Measurements from ENCODE around the gene CRISPLD2.

The CRISPLD2 gene

GRCh38 chr16:84821179-84821578, 1.4 kb downstream of the CRISPLD2 start:
- Histone ChIP-seq H3K4me3 (ENCODE audit: insufficient read depth, low read depth, low read length) (no peak overlapping the region), H3K9me3 (ENCODE audit: control insufficient read depth, low read length) (no peaks in the 10 kb centered on the region), H3K36me3 (ENCODE audit: control insufficient read depth, insufficient read depth, low read length) (no peaks in the 10 kb centered on the region), H3K4me1 (ENCODE audit: control insufficient read depth, insufficient read depth, low read length) (no peaks in the 10 kb centered on the region), H3K27ac (ENCODE audit: insufficient read depth, low read depth, low read length, poor library complexity, severe bottlenecking) (no peak overlapping the region), H3K27me3 (ENCODE audit: control insufficient read depth, insufficient read depth, low read length, poor library complexity, severe bottlenecking) (peaks cover 49% of the 10 kb centered on the region)
- WGBS, 2 experiments: 96% methylated on average over 9 of the region's 9 CpGs

GRCh38 chr16:84821728-84822689, 2.2 kb downstream of the CRISPLD2 start:
- no peak overlapping the region for H3K4me3 ChIP-seq (ENCODE audit: insufficient read depth, low read depth, low read length)
- H3K36me3 ChIP-seq (ENCODE audit: control insufficient read depth, insufficient read depth, low read length): no peaks in the 10 kb centered on the region
- H3K27me3 ChIP-seq (ENCODE audit: control insufficient read depth, insufficient read depth, low read length, poor library complexity, severe bottlenecking): peaks cover 49% of the 10 kb centered on the region
- no peaks in the 10 kb centered on the region for H3K9me3 ChIP-seq (ENCODE audit: control insufficient read depth, low read length)
- peaks cover 4% of the 10 kb centered on the region for H3K4me1 ChIP-seq (ENCODE audit: control insufficient read depth, insufficient read depth, low read length)
- 84% methylated on average over 13 of the region's 13 CpGs for WGBS, 2 experiments
- H3K27ac ChIP-seq (ENCODE audit: insufficient read depth, low read depth, low read length, poor library complexity, severe bottlenecking): no peak overlapping the region

GRCh38 chr16:84822990-84823389, 3.2 kb downstream of the CRISPLD2 start:
- Histone ChIP-seq H3K4me3 (ENCODE audit: insufficient read depth, low read depth, low read length) (no peak overlapping the region), H3K27me3 (ENCODE audit: control insufficient read depth, insufficient read depth, low read length, poor library complexity, severe bottlenecking) (peaks cover 46% of the 10 kb centered on the region)
- WGBS, 2 experiments: 92 to 93% methylated on average over 6 of the region's 6 CpGs

GRCh38 chr16:84823484-84823883, 3.7 kb downstream of the CRISPLD2 start:
- Histone ChIP-seq H3K27ac (ENCODE audit: insufficient read depth, low read depth, low read length, poor library complexity, severe bottlenecking) (no peak overlapping the region), H3K9me3 (ENCODE audit: control insufficient read depth, low read length) (no peaks in the 10 kb centered on the region), H3K36me3 (ENCODE audit: control insufficient read depth, insufficient read depth, low read length) (no peaks in the 10 kb centered on the region), H3K4me3 (ENCODE audit: insufficient read depth, low read depth, low read length) (no peak overlapping the region), H3K27me3 (ENCODE audit: control insufficient read depth, insufficient read depth, low read length, poor library complexity, severe bottlenecking) (peaks cover 41% of the 10 kb centered on the region), H3K4me1 (ENCODE audit: control insufficient read depth, insufficient read depth, low read length) (peaks cover 4% of the 10 kb centered on the region)
- 87 to 88% methylated on average over 8 of the region's 8 CpGs for WGBS, 2 experiments

More at GRCh38 chr16:84822990-84823389, 3.2 kb downstream of the CRISPLD2 start:
- H3K27ac ChIP-seq (ENCODE audit: insufficient read depth, low read depth, low read length, poor library complexity, severe bottlenecking): no peak overlapping the region
- peaks cover 4% of the 10 kb centered on the region for H3K4me1 ChIP-seq (ENCODE audit: control insufficient read depth, insufficient read depth, low read length)
- H3K36me3 ChIP-seq (ENCODE audit: control insufficient read depth, insufficient read depth, low read length): no peaks in the 10 kb centered on the region
- H3K9me3 ChIP-seq (ENCODE audit: control insufficient read depth, low read length): no peaks in the 10 kb centered on the region

- no peak overlapping the region for H3K4me3 ChIP-seq (ENCODE audit: insufficient read depth, low read depth, low read length)
- no peak overlapping the region for H3K27ac ChIP-seq (ENCODE audit: insufficient read depth, low read depth, low read length, poor library complexity, severe bottlenecking)
- WGBS, 2 experiments: 82% methylated on average over 5 of the region's 5 CpGs
- H3K36me3 ChIP-seq (ENCODE audit: control insufficient read depth, insufficient read depth, low read length): no peaks in the 10 kb centered on the region
- peaks cover 37% of the 10 kb centered on the region for H3K27me3 ChIP-seq (ENCODE audit: control insufficient read depth, insufficient read depth, low read length, poor library complexity, severe bottlenecking)
- H3K9me3 ChIP-seq (ENCODE audit: control insufficient read depth, low read length): no peaks in the 10 kb centered on the region
- H3K4me1 ChIP-seq (ENCODE audit: control insufficient read depth, insufficient read depth, low read length): peaks cover 4% of the 10 kb centered on the region
These were observed 4.1 kb downstream of the CRISPLD2 start for GRCh38 chr16:84823926-84824325.

GRCh38 chr16:84825896-84826557, 6.2 kb downstream of the CRISPLD2 start:
- Histone ChIP-seq H3K27me3 (ENCODE audit: control insufficient read depth, insufficient read depth, low read length, poor library complexity, severe bottlenecking) (peaks cover 16% of the 10 kb centered on the region), H3K4me1 (ENCODE audit: control insufficient read depth, insufficient read depth, low read length) (peaks cover 4% of the 10 kb centered on the region), H3K9me3 (ENCODE audit: control insufficient read depth, low read length) (no peaks in the 10 kb centered on the region), H3K4me3 (ENCODE audit: insufficient read depth, low read depth, low read length) (no peak overlapping the region), H3K36me3 (ENCODE audit: control insufficient read depth, insufficient read depth, low read length) (no peaks in the 10 kb centered on the region), H3K27ac (ENCODE audit: insufficient read depth, low read depth, low read length, poor library complexity, severe bottlenecking) (no peak overlapping the region)
- 93% methylated on average over 8 of the region's 8 CpGs for WGBS, 2 experiments

- peaks cover 4% of the 10 kb centered on the region for H3K4me1 ChIP-seq (ENCODE audit: control insufficient read depth, insufficient read depth, low read length)
- WGBS, 2 experiments: 87 to 90% methylated on average over 13 of the region's 13 CpGs
- no peak overlapping the region for H3K27ac ChIP-seq (ENCODE audit: insufficient read depth, low read depth, low read length, poor library complexity, severe bottlenecking)
- peaks cover 11% of the 10 kb centered on the region for H3K27me3 ChIP-seq (ENCODE audit: control insufficient read depth, insufficient read depth, low read length, poor library complexity, severe bottlenecking)
- H3K9me3 ChIP-seq (ENCODE audit: control insufficient read depth, low read length): no peaks in the 10 kb centered on the region
- H3K36me3 ChIP-seq (ENCODE audit: control insufficient read depth, insufficient read depth, low read length): no peaks in the 10 kb centered on the region
- H3K4me3 ChIP-seq (ENCODE audit: insufficient read depth, low read depth, low read length): no peak overlapping the region
These were observed 6.8 kb downstream of the CRISPLD2 start for GRCh38 chr16:84826558-84826941.

- no peaks in the 10 kb centered on the region for H3K36me3 ChIP-seq (ENCODE audit: control insufficient read depth, insufficient read depth, low read length)
- H3K27me3 ChIP-seq (ENCODE audit: control insufficient read depth, insufficient read depth, low read length, poor library complexity, severe bottlenecking): peaks cover 5% of the 10 kb centered on the region
- peaks cover 4% of the 10 kb centered on the region for H3K4me1 ChIP-seq (ENCODE audit: control insufficient read depth, insufficient read depth, low read length)
- no peak overlapping the region for H3K27ac ChIP-seq (ENCODE audit: insufficient read depth, low read depth, low read length, poor library complexity, severe bottlenecking)
- H3K4me3 ChIP-seq (ENCODE audit: insufficient read depth, low read depth, low read length): no peak overlapping the region
- WGBS, 2 experiments: 83 to 87% methylated on average over 16 of the region's 16 CpGs
- H3K9me3 ChIP-seq (ENCODE audit: control insufficient read depth, low read length): no peaks in the 10 kb centered on the region
These were observed 7.4 kb downstream of the CRISPLD2 start for GRCh38 chr16:84827131-84827574.

- no peak overlapping the region for H3K4me3 ChIP-seq (ENCODE audit: insufficient read depth, low read depth, low read length)
- H3K27me3 ChIP-seq (ENCODE audit: control insufficient read depth, insufficient read depth, low read length, poor library complexity, severe bottlenecking): no peaks in the 10 kb centered on the region
- peaks cover 4% of the 10 kb centered on the region for H3K4me1 ChIP-seq (ENCODE audit: control insufficient read depth, insufficient read depth, low read length)
- no peaks in the 10 kb centered on the region for H3K36me3 ChIP-seq (ENCODE audit: control insufficient read depth, insufficient read depth, low read length)
- 91 to 92% methylated on average over 15 of the region's 15 CpGs for WGBS, 2 experiments
- H3K9me3 ChIP-seq (ENCODE audit: control insufficient read depth, low read length): no peaks in the 10 kb centered on the region
- H3K27ac ChIP-seq (ENCODE audit: insufficient read depth, low read depth, low read length, poor library complexity, severe bottlenecking): no peak overlapping the region
These were observed 8.1 kb downstream of the CRISPLD2 start for GRCh38 chr16:84827897-84828296.

- Histone ChIP-seq H3K27me3 (ENCODE audit: control insufficient read depth, insufficient read depth, low read length, poor library complexity, severe bottlenecking) (no peaks in the 10 kb centered on the region), H3K4me3 (ENCODE audit: insufficient read depth, low read depth, low read length) (no peak overlapping the region), H3K9me3 (ENCODE audit: control insufficient read depth, low read length) (no peaks in the 10 kb centered on the region), H3K4me1 (ENCODE audit: control insufficient read depth, insufficient read depth, low read length) (peaks cover 4% of the 10 kb centered on the region), H3K36me3 (ENCODE audit: control insufficient read depth, insufficient read depth, low read length) (no peaks in the 10 kb centered on the region), H3K27ac (ENCODE audit: insufficient read depth, low read depth, low read length, poor library complexity, severe bottlenecking) (no peak overlapping the region)
- 69 to 73% methylated on average over 5 of the region's 5 CpGs for WGBS, 2 experiments
These were observed 8.5 kb downstream of the CRISPLD2 start for GRCh38 chr16:84828322-84828721.
